Osteocyte (in vitro differentiated cells): ENCODE measurements around the gene SPATA9. TPM values are rescaled to one million over a fixed set of nuclear protein-coding genes. Genes with fewer than 3 reads are reported as not detected.
A peak's percentile ranks its signal among the peaks of the same experiment; 100 is the strongest.

Source experiments
- DNase-seq: peaks from one replicate; pipeline ENCODE4 v3.0.0; 2021; ENCODE audit warnings: mixed read lengths; ENCODE audit not compliant: unreplicated experiment; ENCODE audit errors: extremely low spot score
- H3K27ac Mint-ChIP-seq: one replicate; pipeline ENCODE4 v1.8.0; 2021; ENCODE audit warnings: mild to moderate bottlenecking, mixed read lengths; ENCODE audit not compliant: unreplicated experiment
- H3K27me3 Mint-ChIP-seq: one replicate; pipeline ENCODE4 v1.8.0; 2021; ENCODE audit warnings: mixed read lengths; ENCODE audit not compliant: unreplicated experiment
- H3K36me3 Mint-ChIP-seq: one replicate; pipeline ENCODE4 v1.8.0; 2021; ENCODE audit warnings: mixed read lengths; ENCODE audit not compliant: unreplicated experiment
- H3K4me1 Mint-ChIP-seq: one replicate; pipeline ENCODE4 v1.8.0; 2021; ENCODE audit warnings: mixed read lengths; ENCODE audit not compliant: unreplicated experiment
- H3K4me3 Mint-ChIP-seq: one replicate; pipeline ENCODE4 v1.8.0; 2021; ENCODE audit warnings: mild to moderate bottlenecking, moderate library complexity, mixed read lengths; ENCODE audit not compliant: unreplicated experiment
- H3K9me3 Mint-ChIP-seq: one replicate; pipeline ENCODE4 v1.8.0; 2021; ENCODE audit warnings: mixed read lengths; ENCODE audit not compliant: unreplicated experiment
- total RNA-seq: library from RNA; stranded (reverse); gene quantifications from 2 replicates; pipeline ENCODE4 v1.2.1, GENCODE V29; 2021
- TF ChIP-seq, protein P1 (sequence below): fragments of 200-600 bp; sonication (generic); IDR thresholded peaks from 2 replicates; pipeline ENCODE4 v1.5.0; 2021; ENCODE audit warnings: antibody characterized with exemption, mild to moderate bottlenecking, moderate library complexity

Gene SPATA9
- total RNA-seq, 1 donor from 2014 or later = 3.0 TPM

DNA sequence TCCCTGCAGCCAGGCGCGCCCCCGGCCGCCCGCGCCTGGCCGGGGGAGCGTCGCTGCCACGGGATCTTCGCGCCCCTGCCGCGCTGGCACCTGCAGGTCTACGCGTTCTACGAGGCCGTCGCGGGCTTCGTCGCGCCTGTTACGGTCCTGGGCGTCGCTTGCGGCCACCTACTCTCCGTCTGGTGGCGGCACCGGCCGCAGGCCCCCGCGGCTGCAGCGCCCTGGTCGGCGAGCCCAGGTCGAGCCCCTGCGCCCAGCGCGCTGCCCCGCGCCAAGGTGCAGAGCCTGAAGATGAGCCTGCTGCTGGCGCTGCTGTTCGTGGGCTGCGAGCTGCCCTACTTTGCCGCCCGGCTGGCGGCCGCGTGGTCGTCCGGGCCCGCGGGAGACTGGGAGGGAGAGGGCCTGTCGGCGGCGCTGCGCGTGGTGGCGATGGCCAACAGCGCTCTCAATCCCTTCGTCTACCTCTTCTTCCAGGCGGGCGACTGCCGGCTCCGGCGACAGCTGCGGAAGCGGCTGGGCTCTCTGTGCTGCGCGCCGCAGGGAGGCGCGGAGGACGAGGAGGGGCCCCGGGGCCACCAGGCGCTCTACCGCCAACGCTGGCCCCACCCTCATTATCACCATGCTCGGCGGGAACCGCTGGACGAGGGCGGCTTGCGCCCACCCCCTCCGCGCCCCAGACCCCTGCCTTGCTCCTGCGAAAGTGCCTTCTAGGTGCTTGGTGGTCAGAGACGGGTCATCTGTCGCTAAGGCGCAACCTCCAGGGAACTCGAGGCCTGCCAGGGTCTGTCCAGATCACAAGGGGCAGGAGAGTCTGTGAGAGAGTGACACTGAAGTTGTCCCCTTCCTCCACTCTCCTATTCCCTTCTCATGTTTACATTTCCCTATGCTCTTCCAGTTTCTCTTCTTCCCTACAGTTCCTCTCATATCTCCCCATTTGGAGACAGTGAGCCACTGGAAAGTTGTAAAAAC lies 61.6 kb downstream of the SPATA9 start:
- TF ChIP-seq, protein P1, sequence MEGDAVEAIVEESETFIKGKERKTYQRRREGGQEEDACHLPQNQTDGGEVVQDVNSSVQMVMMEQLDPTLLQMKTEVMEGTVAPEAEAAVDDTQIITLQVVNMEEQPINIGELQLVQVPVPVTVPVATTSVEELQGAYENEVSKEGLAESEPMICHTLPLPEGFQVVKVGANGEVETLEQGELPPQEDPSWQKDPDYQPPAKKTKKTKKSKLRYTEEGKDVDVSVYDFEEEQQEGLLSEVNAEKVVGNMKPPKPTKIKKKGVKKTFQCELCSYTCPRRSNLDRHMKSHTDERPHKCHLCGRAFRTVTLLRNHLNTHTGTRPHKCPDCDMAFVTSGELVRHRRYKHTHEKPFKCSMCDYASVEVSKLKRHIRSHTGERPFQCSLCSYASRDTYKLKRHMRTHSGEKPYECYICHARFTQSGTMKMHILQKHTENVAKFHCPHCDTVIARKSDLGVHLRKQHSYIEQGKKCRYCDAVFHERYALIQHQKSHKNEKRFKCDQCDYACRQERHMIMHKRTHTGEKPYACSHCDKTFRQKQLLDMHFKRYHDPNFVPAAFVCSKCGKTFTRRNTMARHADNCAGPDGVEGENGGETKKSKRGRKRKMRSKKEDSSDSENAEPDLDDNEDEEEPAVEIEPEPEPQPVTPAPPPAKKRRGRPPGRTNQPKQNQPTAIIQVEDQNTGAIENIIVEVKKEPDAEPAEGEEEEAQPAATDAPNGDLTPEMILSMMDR = no peak
- Mint-ChIP-seq H3K4me3 (peak overlapping the region; percentile 69), H3K27ac (no peak overlapping the region), H3K27me3 (no peaks in the 10 kb centered on the region), H3K9me3 (peaks cover 5% of the 10 kb centered on the region), H3K4me1 (peaks cover 16% of the 10 kb centered on the region), H3K36me3 (no peaks in the 10 kb centered on the region)
- no peak for DNase-seq

DNA sequence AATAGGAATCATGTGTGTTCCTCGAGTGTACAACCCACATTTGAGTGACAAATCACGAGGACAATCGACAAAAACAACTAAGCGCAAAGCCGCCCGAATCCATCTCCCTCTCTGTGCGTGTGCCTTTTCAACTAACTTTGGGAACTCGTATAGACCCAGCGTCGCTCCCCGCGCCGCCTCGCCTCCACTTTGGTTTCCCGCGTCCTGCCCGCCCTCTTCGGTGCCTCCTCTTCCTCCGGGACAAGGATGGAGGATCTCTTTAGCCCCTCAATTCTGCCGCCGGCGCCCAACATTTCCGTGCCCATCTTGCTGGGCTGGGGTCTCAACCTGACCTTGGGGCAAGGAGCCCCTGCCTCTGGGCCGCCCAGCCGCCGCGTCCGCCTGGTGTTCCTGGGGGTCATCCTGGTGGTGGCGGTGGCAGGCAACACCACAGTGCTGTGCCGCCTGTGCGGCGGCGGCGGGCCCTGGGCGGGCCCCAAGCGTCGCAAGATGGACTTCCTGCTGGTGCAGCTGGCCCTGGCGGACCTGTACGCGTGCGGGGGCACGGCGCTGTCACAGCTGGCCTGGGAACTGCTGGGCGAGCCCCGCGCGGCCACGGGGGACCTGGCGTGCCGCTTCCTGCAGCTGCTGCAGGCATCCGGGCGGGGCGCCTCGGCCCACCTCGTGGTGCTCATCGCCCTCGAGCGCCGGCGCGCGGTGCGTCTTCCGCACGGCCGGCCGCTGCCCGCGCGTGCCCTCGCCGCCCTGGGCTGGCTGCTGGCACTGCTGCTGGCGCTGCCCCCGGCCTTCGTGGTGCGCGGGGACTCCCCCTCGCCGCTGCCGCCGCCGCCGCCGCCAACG lies 62.5 kb downstream of the SPATA9 start, which contains the start of gene GPR150:
GPR150 (plus strand) TSS at position 58 of the 840 bp plus-strand sequence; CDS start at position 247, 189 bp downstream.
- peak; percentile 85 for DNase-seq
- peak within 1 kb of the TSS; percentile 75 for H3K4me3 Mint-ChIP-seq
- no peaks in the 10 kb centered on the region for H3K27me3 Mint-ChIP-seq
- H3K9me3 Mint-ChIP-seq = peaks cover 5% of the 10 kb centered on the region
- TF ChIP-seq, protein P1 = no peak
- H3K27ac Mint-ChIP-seq = no peak within 1 kb of the TSS
- peaks cover 16% of the 10 kb centered on the region for H3K4me1 Mint-ChIP-seq
- no peaks in the 10 kb centered on the region for H3K36me3 Mint-ChIP-seq

DNA sequence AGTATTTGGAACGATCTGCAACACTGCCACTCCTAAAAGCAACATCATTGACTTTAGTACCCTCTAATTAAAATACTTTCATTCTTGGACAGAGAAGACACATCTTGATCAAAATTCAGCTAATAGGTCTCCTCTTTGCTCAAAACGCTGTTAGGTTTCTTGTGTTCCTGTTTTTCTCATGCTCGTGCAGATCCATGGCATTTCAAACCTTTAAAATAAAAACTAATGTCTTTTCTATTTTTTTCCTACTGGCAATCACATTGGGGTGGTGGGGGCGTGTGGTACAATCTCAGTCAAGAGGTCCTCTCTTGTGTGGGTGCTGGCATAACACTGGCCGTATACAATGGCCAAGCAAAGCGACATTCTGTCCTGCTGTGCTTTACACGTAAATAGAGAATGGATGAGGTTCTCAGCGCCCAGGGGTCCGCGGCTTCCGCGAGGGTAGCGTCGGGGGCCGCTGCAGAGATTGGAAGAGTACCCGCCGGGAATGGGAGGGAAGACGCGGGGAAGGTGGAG lies 63.2 kb downstream of the SPATA9 start:
- Mint-ChIP-seq H3K27ac (no peak overlapping the region), H3K9me3 (peaks cover 5% of the 10 kb centered on the region), H3K27me3 (no peaks in the 10 kb centered on the region), H3K4me3 (peak overlapping the region; percentile 75), H3K4me1 (peaks cover 16% of the 10 kb centered on the region), H3K36me3 (no peaks in the 10 kb centered on the region)
- DNase-seq = no peak
- TF ChIP-seq, protein P1 = no peak

DNA sequence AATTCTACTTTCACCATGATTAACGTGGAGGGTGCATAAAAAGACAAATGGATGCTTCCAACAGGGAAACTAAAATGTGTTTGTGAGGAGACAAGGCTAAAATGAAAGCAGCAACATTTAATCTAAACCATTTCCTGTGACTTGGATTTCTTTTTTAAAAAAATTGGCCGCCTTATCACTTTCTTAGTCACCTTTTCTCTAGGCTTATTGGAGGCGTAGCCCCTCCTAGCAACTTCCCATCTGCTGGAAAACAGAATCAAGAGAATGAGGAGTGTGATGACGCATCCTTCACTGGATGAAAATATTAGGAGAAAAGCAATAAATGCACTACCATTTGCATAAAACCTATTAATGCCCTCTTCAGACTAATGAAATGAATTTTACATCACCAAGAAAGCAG lies 63.7 kb downstream of the SPATA9 start:
- no peaks in the 10 kb centered on the region for H3K27me3 Mint-ChIP-seq

More for the DNA sequence above, 63.7 kb downstream of the SPATA9 start:
- peaks cover under 1% of the 10 kb centered on the region for H3K9me3 Mint-ChIP-seq
- peak overlapping the region; percentile 75 for H3K4me3 Mint-ChIP-seq
- no peak overlapping the region for H3K27ac Mint-ChIP-seq
- DNase-seq = no peak
- H3K36me3 Mint-ChIP-seq = no peaks in the 10 kb centered on the region
- peaks cover 16% of the 10 kb centered on the region for H3K4me1 Mint-ChIP-seq
- TF ChIP-seq, protein P1 = no peak
